ENCODE data around the gene FBXL7. TPM values are rescaled to one million over a fixed set of nuclear protein-coding genes. Genes with fewer than 3 reads are reported as not detected.

Gene FBXL7
- total RNA-seq, 4 donors from 2014 or later, result 2.0 to 6.8 (median 3.9) TPM

GRCh38 chr5:15679161-15679560 lies 179.2 kb downstream of the FBXL7 start:
- no peak for DNase-seq (ENCODE audit: low spot score in 2 of 2)
- WGBS, 2 donors, result 80 to 87% methylated on average over 4 of the region's 4 CpGs
- no peak overlapping the region for H3K4me3 ChIP-seq (ENCODE audit: low read depth, poor library complexity, severe bottlenecking)
- intact Hi-C loops (cut with DNase I; ENCODE audit: low total_unique reads), result no loop called here
- no peak for TF ChIP-seq CTCF (IDR thresholded peaks at IDR 0.05)
- TF ChIP-seq POLR2A (IDR thresholded peaks at IDR 0.05), result no peak

DNA sequence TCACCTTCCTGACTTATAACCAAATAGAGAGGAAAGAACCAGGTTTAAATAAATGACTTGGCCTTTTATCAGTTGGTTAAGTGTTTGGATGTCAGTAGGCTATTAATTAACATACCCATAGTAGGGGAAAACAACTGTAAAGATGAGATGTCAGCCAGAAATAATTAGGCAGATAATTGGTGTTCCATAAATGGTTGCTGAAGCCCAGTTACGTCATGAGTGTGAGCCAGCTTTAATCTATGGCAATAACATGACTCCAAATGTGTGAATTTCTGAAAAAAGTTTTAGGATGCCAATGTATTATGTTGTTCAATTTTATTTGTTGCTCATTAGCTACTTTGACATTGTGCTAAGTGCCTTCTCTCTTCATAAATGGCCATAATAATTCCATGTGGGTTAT lies 180.5 kb downstream of the FBXL7 start:
- no peak overlapping the region for H3K4me3 ChIP-seq (ENCODE audit: low read depth, poor library complexity, severe bottlenecking)
- no peak for DNase-seq (ENCODE audit: low spot score in 2 of 2)
- TF ChIP-seq CTCF (IDR thresholded peaks at IDR 0.05) (no peak), POLR2A (IDR thresholded peaks at IDR 0.05) (no peak)
- intact Hi-C loops (cut with DNase I; ENCODE audit: low total_unique reads), result no loop called here
- 74 to 83% methylated on average over 1 of the region's 1 CpG for WGBS, 2 donors

- WGBS, 2 donors, result 83 to 88% methylated on average over 3 of the region's 3 CpGs
- TF ChIP-seq POLR2A (IDR thresholded peaks at IDR 0.05) (no peak), CTCF (IDR thresholded peaks at IDR 0.05) (no peak)
- H3K4me3 ChIP-seq (ENCODE audit: low read depth, poor library complexity, severe bottlenecking), result no peak overlapping the region
- DNase-seq (ENCODE audit: low spot score in 2 of 2), result no peak
- intact Hi-C loops (cut with DNase I; ENCODE audit: low total_unique reads), result no loop called here
Observed at GRCh38 chr5:15682122-15682521, 182.1 kb downstream of the FBXL7 start.

DNA sequence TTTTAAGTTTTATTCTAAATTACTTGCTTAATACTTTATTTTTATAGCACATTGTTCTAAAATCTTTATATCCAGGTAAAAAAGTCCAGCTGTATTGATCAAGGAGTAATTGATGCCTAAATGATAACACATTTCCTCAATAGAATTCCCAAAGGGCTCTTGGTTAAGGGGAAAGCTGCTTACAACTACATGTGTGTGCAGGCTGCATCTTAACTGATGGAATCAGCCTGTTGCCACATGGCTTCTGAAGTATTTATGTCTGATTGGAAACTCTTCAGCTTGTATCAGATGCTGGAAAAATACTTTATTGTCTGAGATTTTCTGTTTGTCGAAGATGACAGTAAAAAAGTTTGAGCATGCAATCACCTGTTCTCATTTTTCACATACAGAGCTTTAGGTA lies 182.6 kb downstream of the FBXL7 start:
- TF ChIP-seq POLR2A (IDR thresholded peaks at IDR 0.05) (no peak), CTCF (IDR thresholded peaks at IDR 0.05) (no peak)
- DNase-seq (ENCODE audit: low spot score in 2 of 2), result no peak
- intact Hi-C loops (cut with DNase I; ENCODE audit: low total_unique reads), result no loop called here
- 54 to 65% methylated on average over 1 of the region's 1 CpG for WGBS, 2 donors
- H3K4me3 ChIP-seq (ENCODE audit: low read depth, poor library complexity, severe bottlenecking), result no peak overlapping the region

- 61 to 62% methylated on average over 5 of the region's 5 CpGs for WGBS, 2 donors
- TF ChIP-seq CTCF (IDR thresholded peaks at IDR 0.05), result no peak
- TF ChIP-seq POLR2A (IDR thresholded peaks at IDR 0.05), result no peak
- intact Hi-C loops (cut with DNase I; ENCODE audit: low total_unique reads), result no loop called here
- DNase-seq (ENCODE audit: low spot score in 2 of 2), result no peak
- H3K4me3 ChIP-seq (ENCODE audit: low read depth, poor library complexity, severe bottlenecking), result no peak overlapping the region
Observed at GRCh38 chr5:15683332-15683731, 183.4 kb downstream of the FBXL7 start.

GRCh38 chr5:15687401-15687800 lies 187.4 kb downstream of the FBXL7 start:
- no peak for TF ChIP-seq POLR2A (IDR thresholded peaks at IDR 0.05)
- TF ChIP-seq CTCF (IDR thresholded peaks at IDR 0.05), result no peak
- intact Hi-C loops (cut with DNase I; ENCODE audit: low total_unique reads), result no loop called here
- WGBS, 2 donors, result 79 to 86% methylated on average over 3 of the region's 3 CpGs
- H3K4me3 ChIP-seq (ENCODE audit: low read depth, poor library complexity, severe bottlenecking), result no peak overlapping the region
- DNase-seq (ENCODE audit: low spot score in 2 of 2), result no peak

Data from lower leg skin (tissue), 4 donors.